Kidney glomerular epithelial cell (primary cell): ENCODE measurements around the gene OGFOD1.
"Not testable (repeated sequence)": the region's sequence is repeated elsewhere in the genome, so short reads cannot be mapped to it uniquely, and the experiment has no call there.

Experiments
- DNase-seq: peaks from one replicate; lab custom pipeline; 2025; lab: John Stamatoyannopoulos, UW

OGFOD1 gene

DNA sequence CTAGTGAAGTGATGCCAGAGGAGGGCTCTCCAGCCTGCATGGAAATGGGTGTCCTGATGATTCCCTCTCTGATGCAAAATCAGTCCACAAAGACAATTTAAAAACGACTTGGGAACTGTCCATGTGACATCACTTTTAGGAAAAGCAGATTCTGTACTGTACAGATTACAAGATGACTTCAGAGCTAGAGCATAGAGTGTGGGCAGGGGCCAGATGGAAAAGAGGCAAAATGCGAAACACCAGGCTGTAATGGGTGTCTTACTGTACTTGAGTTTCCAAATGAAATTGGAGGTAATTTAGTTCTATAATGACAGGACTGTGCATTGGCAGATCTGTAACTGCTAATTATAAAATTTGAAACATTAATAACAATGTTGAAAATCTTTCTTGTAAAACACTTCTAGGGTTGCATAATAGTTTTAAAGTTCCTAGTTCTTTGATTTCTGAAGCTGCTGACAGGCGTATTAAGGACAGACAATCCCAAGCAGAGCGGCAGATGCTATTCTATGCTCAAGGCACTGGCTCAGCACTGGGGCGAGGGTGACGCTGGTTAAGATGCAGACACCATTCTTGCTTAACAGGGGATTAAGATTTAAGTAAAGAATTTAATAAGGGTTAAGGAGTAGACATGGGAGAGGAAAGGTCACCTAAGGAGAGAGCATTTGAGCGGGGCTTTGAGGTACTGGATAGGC is 29.6 kb downstream of the OGFOD1 start:
- no peak for DNase-seq

DNA sequence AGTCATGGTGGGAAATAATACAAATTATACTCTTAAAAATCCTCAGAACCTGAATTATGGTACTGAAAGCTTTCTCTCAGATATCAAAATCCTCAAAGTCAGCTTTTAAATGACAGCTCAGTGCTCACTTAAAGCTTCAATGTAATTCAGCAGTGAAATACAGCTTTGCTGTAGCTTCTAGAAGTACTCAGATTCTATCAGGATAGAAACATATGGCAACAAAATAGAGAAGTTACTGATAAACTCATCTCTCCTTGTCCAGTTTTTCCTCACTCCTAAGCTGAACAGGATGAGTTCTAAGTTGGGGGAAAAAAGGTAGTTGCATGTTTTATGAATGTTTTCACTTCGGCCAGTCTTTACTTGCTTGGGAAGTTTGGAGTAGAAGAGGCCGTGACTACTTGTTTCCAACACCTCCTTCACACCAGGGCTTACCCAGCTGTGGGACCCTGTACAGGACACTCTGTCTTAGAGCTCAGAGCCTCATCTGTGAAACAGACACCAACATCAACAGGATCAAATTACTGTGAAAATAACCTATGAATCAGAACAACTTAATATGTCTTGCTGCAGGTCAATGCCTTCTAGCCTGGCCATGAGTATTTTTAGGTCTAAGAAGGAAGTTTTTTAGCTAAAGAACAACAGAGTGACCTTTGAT is 30.2 kb downstream of the OGFOD1 start:
- peak; percentile 5 for DNase-seq

DNA sequence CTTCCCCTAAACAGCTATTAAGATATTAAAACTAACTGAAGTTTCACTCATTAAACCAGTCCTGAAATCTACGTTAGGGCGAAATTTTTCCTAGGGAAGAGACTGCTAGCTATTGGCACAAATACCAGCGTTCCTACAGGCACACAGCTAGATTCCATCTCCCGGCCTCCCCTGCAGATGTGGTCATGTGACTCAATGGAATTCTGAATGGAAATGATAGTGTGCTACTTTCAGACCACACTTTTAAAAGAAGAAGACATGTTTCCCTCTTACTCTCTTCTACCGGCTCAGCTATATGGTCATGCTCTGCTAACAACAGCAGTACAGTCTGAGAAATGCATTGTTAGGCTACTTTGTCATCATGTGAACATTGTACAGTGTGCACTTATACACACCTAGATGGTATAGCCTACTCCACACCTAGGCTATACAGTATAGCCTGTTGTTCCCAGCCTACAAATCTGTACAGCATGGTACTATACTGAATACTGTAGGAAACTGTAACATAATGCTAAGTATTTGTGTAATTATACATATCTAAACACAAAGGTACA is 31.4 kb downstream of the OGFOD1 start:
- no peak for DNase-seq

DNA sequence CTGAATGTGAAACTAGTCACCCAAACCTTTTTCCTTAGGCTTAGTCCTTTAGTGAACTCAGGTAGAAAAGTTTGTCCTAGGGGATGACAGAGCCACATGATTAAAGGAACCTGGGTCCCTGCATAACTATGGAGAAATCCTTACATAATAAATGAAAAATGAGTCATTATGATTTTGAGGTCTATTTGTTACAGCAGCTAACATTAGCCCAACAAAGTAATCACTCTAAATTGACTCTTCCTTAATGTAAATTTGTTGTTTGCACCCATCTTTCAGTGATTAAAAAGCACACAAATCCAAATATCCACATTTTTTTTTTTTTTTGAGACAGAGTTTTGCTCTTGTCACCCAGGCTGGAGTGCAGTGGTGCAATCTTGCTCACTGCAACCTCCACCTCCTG is 32.0 kb downstream of the OGFOD1 start:
- no peak for DNase-seq

DNA sequence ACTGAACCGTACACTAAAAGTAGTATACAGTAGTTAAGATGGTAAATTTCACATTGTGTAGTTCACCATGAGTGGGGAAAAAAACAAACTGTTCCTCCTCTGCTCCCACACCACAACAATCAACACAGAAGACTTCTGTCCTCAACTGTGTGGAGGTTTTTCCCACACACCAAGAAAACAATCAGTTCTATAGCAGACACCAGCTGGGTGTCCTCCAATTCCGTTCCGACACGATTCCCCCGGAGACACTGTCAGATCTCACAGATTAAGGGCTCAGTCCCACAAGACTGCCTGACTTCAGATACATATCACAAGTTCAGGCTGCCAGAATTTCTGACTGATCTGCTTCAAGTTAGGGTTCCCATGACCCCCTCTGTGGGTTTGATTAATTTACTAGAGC is 36.7 kb downstream of the OGFOD1 start:
- DNase-seq = no peak

DNA sequence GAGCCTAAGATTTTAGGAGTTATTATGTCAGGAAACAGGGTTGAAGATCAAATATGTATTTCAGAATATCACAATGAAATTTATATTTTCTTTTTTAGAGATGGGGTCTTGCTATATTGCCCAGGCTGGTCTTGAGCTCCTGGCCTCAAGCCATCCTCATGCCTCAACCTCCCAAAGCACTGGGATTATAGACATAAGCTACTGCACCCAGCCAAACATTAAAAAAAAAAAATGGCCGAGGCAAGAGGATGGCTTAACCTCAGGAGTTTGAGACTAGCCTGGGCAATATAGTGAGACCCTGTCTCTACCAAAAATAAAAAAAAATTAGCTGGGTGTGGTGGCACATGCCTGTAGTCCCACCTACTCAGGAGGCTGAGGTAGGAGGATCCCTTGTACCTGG is 37.5 kb downstream of the OGFOD1 start:
- not testable (repeated sequence) for DNase-seq

DNA sequence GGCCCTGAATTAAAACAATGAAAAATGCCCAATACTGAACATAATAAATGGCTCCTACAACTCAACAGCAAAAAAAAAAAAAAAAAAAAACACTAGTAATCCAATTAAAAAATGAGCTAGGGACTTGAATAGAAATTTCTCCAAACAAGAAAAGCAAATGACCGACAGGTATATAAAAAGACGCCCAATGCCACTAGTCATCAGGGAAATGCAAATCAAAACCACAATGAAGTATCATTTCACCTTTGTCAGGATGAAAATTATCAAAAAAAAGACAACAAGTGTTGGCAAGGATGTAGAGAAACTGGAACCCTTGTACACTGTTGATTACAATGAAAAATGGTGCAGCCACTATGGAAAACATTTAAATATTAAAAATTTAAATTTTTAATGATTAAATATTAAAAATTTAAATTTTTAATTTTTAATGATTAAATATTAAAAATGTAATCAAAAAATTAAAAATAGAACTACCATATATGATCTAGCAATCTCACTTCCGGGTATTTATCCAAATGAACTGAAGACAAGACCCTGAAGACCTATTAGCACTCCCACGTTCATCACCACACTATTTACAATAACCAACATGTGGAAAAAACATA is 40.4 kb downstream of the OGFOD1 start:
- DNase-seq = no peak

DNA sequence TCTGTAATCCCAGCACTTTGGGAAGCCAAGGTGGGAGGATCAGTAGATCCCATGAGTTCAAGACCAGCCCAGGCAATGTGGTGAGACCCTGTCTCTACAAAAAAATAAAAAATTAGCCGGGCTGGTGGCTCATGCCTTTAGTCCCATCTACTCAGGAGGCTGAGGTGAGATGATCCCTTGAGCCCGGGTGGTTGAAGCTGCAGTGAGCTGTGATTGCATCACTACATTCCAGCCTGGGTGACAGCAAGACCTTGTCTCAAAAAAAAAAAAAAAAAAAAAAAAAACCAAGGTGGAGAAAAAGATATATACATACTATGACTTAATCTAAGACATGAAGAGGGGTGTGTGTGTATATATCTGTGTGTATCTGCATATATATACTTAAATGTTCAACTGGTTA is 41.8 kb downstream of the OGFOD1 start:
- DNase-seq = no peak

DNA sequence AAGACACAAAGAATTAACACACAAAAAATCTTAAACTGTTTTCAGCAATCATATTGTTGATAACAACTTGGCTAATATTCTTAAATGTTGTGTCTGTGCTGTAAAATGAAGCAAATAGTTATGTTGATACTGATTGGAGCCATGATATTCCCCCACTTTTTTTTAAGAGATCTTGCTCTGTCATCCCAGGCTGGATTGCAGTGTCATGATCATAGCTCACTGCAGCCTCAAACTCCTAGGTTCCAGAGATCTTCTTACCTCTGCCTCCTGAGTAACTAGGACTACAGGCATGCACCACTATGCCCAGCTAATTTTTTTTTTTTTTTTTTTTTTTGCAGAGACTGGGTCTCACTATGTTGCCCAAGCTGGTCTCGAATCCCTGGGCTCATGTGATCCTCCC is 42.5 kb downstream of the OGFOD1 start:
- DNase-seq = no peak

DNA sequence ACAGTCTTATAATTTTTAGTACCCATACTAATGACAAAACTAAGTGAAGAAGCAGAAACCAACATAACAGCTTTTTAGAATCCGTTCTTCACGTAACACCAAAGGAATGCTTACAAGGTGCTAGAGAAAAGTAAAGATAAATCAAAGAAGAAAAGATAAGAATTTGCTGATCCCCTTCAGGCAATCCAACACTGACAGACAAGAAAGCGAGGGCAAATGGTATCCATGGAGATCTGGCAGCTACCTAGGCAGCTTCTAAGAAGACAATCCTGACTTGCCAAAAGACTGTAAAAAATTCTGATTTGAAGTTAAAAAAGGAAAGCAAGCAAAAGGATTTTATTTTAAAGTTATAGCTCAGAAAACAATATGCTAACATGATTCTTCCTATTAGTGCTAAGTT is 53.8 kb downstream of the OGFOD1 start:
- no peak for DNase-seq

DNA sequence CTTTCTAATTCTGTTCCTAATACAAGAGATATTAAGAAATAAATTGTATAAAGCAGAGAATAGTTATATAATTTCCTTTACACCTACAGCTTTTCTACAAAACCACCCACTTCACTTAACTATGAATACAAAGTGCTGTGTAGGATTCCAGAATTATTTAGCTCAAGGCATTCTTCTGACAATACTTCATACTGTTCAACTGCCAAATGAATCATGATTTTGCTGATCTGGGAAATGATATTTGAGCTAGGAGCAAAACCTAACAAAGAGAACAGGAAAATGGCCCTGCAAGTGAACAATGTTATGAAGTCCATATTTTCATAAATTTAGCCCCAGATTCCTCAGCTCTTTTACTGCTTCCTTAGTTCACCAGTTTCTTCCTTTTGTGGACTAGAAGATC is 55.6 kb downstream of the OGFOD1 start:
- DNase-seq = peak; percentile 21

DNA sequence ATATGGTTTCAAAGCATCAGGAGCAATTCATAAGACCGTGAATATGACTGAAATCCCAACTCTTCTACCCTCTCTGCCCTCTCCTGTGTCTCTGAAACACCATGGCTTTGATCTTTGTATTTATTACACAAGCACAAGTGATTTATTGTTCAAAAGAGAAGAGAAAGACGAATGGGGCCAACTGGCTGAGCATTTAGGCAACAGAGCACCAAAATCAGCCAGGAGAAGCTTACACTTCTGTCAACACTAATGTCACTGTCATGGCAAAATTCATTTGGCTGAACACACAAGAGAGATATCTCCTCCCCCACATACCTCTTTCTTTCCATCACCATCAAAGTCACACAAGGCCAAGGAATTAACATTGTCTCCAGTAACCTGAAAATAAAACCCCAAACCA is 59.2 kb downstream of the OGFOD1 start:
- no peak for DNase-seq

DNA sequence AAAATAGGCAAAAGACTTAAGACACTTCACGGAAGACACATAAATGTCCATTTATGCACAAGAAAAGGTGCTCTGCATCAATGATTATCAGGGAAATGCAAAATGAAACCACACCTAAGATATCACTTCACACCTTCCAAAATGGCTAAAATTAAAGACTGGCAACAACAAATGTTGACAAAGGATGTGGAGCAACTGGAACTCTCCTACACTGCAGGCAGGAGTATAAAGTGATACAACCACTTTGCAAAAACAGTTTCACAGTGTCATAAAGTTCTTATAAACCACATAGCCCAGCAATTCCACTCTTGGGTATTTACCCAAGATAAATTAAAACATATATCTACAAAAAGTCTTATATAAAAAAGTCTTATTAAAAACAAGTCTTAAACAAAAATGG is 60.7 kb downstream of the OGFOD1 start:
- DNase-seq = no peak

DNA sequence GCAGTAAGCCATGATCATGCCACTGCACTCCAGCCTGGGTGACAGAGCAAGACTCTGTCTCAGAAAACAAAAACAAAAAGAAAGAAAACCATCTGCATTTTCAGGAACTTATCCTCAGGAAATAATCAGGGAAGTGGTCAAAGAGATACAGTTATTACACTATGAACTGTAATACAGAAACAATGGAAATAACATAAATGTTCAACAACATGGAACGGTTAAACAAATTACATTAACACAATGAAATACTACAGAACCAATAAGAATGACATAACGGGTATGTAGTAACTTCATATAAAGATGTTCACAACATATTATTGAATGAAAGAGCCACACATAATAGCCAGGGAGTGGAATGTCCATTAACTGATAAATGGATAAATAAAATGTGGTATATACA is 61.7 kb downstream of the OGFOD1 start:
- DNase-seq = no peak

DNA sequence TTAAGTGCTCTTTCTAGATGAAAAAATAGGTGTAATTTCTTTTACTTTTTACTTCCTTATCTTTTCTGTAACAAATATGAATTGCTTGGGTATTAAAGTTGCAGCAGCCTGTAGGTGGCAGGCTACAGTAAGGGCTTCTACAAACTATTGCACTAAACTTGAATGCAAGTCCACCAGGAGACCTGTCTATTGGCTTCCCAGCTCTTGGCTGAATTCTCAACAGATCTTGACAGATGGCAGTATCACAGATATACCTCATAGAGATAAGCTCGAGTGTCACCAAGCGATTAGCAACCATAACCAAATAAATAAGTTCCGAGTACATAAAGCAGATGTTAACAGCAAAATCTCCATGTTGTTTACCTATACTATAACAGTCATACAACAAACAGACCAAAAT is 62.6 kb downstream of the OGFOD1 start:
- DNase-seq = peak; percentile 23

DNA sequence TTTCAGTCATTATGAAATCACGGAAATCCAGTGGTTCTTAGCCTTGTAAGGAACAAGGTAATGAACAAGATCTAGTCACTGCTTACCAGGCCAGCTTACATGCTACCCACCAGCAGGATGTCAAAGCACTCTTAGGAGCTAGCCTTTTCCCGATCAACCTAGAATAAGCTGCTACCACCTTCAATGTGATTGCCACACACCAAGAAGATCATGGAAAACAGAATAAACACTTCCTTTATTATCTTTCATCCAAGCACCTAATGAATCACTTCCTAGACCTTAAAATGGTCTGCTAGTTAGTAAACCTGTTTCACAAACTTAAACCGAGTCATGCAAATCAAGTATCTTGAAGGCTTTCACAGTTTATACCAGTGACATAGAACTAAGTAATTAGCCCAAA is 63.5 kb downstream of the OGFOD1 start:
- peak; percentile 29 for DNase-seq

DNA sequence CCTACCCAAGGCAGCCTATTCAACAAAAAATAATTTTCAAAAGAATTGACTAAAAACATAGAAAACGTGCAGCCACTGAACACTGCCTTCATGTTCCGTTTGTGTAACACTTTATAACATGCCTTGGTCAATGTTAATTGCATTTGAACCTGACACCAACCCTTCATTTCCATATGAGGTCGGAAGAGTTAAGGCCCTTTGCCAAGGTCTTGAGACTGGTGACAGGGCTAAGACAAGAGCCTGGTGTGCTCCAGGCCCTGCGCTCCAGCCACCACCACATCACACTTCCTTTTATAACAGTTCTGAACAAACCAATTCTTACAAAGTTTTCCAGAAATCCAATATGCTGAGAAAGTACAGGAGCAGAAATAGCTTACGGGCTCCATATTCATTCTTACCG is 64.3 kb downstream of the OGFOD1 start:
- no peak for DNase-seq

DNA sequence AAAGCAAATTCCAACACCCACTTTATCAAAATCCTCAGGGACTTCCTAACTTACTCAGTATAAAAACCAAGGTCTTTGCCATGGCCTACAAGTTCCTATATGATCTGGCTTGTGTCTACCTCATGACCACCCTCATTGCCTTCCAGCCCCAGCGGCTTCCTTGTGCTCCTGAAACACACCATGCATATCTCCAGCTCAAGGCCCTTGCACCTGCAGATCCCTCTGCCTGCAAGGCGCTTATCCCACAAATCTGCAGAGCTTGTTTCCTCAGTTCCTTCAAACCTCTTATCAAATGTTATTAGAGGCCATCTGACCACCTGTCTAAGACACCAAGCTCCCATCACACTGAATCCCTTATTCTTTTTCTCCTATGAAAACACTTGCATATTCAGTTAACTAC is 65.9 kb downstream of the OGFOD1 start:
- DNase-seq = no peak

DNA sequence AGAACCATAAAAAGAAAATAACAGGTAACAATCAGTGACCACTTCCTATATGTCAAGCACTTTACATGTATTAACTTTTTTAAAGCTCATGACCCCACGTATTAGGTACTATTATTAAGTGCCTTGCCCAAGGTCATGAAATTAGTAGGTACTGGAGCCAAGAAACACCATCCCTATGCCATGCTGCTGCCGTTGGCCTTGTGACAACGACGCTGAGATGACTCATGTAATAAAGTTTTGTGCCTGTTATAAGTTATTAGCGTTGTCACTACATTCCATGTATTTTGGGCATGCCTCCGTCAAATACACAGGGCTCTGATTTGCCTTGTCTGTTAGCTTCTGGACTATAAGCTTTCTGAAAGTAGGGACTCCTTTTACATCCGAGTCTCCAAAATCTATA is 67.1 kb downstream of the OGFOD1 start:
- no peak for DNase-seq

DNA sequence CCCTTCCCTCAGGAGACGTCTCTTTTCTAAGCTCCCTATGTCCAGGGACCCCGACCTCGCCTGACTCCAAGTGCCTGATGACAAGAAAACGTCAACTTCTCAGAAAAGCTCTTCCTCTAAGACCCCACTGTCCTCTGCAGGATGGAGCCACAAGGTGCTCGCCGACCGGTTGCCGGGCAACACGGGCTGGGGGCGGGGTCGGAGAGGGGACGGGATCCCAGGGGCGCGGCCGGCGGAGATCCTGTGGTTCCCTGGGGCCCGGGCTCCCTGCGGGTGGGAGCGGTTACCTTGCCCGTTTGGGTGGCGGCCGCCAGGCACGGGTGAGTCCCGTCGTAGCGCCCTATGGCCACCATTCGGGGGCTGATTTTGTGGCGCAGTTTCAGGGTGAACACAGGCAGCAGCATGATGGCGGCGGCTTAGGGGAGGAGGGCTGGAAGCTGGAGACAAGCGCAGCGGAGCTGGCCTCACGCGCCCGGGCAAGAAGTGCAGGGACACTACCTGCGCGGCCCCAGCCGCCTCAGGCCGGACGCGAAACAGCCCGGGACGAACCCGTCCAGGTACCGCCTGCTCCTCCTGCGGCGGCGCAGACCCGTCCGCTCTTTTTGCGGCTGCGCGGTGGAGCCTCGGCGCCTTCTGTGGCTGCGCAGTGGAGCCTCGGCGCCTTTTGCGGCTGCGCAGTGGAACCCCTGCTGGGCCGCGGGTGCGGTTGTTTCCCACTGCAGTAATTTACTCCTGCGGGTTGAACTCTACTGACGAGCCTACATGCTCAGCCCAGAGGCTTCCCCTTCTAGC is 68.3 kb downstream of the OGFOD1 start, which contains the start of gene BBS2:
TSS of gene BBS2 (minus strand) at position 566 of the 792 bp plus-strand sequence. CDS start at position 404, 162 bp downstream.
- DNase-seq = peak; percentile 81

DNA sequence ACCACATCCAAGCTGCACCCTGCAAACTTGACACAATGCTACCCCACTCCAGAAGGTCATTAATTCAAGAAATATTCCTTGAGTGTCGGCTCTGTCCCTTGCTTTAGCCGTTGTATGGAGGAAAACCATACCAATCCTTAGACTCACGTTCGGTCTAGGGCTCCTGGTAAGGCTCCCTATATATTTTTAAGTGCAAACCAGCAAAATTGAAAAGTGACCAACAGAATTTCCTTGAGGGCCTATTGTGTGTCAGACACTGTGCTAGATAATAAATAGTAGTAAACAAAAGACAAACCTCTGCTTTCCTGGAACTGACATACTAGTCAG is 68.9 kb downstream of the OGFOD1 start:
- DNase-seq = no peak

DNA sequence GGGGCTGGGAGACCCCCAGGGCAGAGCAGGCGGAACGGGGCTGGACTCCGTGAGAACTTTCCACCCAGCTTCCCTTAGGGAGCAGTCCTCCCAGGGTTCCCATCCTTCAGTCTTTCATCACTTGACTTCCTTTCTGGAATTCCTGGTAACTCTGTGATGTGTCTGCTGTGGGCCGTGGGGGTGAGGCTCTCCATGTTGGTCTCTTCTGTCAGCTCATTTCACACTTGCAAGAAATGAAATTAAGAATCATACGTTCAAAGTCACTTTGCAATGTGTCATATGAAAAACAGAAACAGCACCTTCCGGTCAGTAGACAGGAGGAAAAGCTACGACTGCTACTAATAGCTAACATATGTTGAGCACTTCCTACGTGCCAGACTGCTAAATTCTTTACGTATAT is 73.9 kb downstream of the OGFOD1 start:
- DNase-seq = peak; percentile 13
